DOHH2 (cell line): ENCODE data around the gene PALM.

Source experiments
- CTCF ChIP-seq: fragments of 200-600 bp; sonication (generic); IDR thresholded peaks from one replicate; pipeline ENCODE4 v1.5.1; 2014; ENCODE audit warnings: antibody characterized with exemption, mild to moderate bottlenecking, low read depth, low read length; ENCODE audit not compliant: poor library complexity, severe bottlenecking
- EZH2phosphoT487 ChIP-seq: fragments of 200-600 bp; sonication (generic); IDR thresholded peaks from 2 replicates; pipeline ENCODE4 v1.6.1; 2017; ENCODE audit warnings: borderline replicate concordance, mild to moderate bottlenecking, antibody characterized with exemption, low read length, moderate library complexity, mixed read lengths

- no peak for TF ChIP-seq CTCF
- no peak for TF ChIP-seq EZH2phosphoT487
Measured at GRCh38 chr19:763869-764268, 55.1 kb downstream of the PALM start.
